Measurements from ENCODE around the gene FBXL13. TPM values are rescaled to one million over a fixed set of nuclear protein-coding genes. Genes with fewer than 3 reads are reported as not detected.
A peak's percentile ranks its signal among the peaks of the same experiment; 100 is the strongest.
"Not testable (repeated sequence)": the region's sequence is repeated elsewhere in the genome, so short reads cannot be mapped to it uniquely, and the experiment has no call there.

Gene FBXL13
- total and polyA plus RNA-seq, 8 donors, result 0.80 to 25.3 (median 6.0) TPM; not detected in 1

- no peaks in the 10 kb centered on the region for H3K36me3 ChIP-seq
- WGBS, 5 donors, result 40 to 49% (median 48%) methylated on average over 2 of the region's 2 CpGs
- intact Hi-C loops (cut with DNase I; ENCODE audit: low total_unique reads), result no loop called here
- no peaks in the 10 kb centered on the region for H3K9me3 ChIP-seq
- no peak overlapping the region for H3K27ac ChIP-seq
- TF ChIP-seq POLR2A (IDR thresholded peaks at IDR 0.05) (no peak), POLR2AphosphoS5 (IDR thresholded peaks at IDR 0.05) (no peak), CTCF (IDR thresholded peaks at IDR 0.05) (no peak), EP300 (IDR thresholded peaks at IDR 0.05) (no peak)
- H3K4me3 ChIP-seq, result no peak overlapping the region
- no peak for DNase-seq
- no peaks in the 10 kb centered on the region for H3K27me3 ChIP-seq
- H3K4me1 ChIP-seq, result peaks cover 0 to 4% (median 0%) of the 10 kb centered on the region in 4 donors
Observed at GRCh38 chr7:103059471-103059870, 15.1 kb downstream of the FBXL13 start.

- DNase-seq, result no peak
- Histone ChIP-seq H3K27me3 (no peaks in the 10 kb centered on the region), H3K4me3 (no peak overlapping the region), H3K27ac (no peak overlapping the region), H3K4me1 (peaks cover 0 to 4% (median 0%) of the 10 kb centered on the region in 4 donors), H3K9me3 (no peaks in the 10 kb centered on the region), H3K36me3 (no peaks in the 10 kb centered on the region)
- no peak for TF ChIP-seq EP300 (IDR thresholded peaks at IDR 0.05)
- TF ChIP-seq POLR2AphosphoS5 (IDR thresholded peaks at IDR 0.05), result no peak
- TF ChIP-seq POLR2A (IDR thresholded peaks at IDR 0.05), result no peak
- no peak for TF ChIP-seq CTCF (IDR thresholded peaks at IDR 0.05)
- intact Hi-C loops (cut with DNase I; ENCODE audit: low total_unique reads), result no loop called here
Observed at GRCh38 chr7:103058122-103058521, 16.5 kb downstream of the FBXL13 start.

GRCh38 chr7:103056006-103056405 is 18.6 kb downstream of the FBXL13 start:
- H3K9me3 ChIP-seq; H3K27ac ChIP-seq; H3K36me3 ChIP-seq; intact Hi-C loops (cut with DNase I; ENCODE audit: low total_unique reads); H3K27me3 ChIP-seq; H3K4me1 ChIP-seq; DNase-seq; H3K4me3 ChIP-seq: not testable (repeated sequence)
- 90 to 100% (median 92%) methylated on average over 1 of the region's 1 CpG for WGBS, 5 donors

- H3K9me3 ChIP-seq, result peaks cover 0 to 6% (median 0%) of the 10 kb centered on the region in 4 donors
- intact Hi-C loops (cut with DNase I; ENCODE audit: low total_unique reads), result no loop called here
- TF ChIP-seq POLR2AphosphoS5 (IDR thresholded peaks at IDR 0.05) (no peak), POLR2A (IDR thresholded peaks at IDR 0.05) (no peak)
- H3K27ac ChIP-seq, result no peak overlapping the region
- H3K36me3 ChIP-seq, result no peaks in the 10 kb centered on the region
- H3K27me3 ChIP-seq, result no peaks in the 10 kb centered on the region
- no peaks in the 10 kb centered on the region for H3K4me1 ChIP-seq
- DNase-seq, result no peak
- H3K4me3 ChIP-seq, result no peak overlapping the region
- 88 to 95% (median 93%) methylated on average over 6 of the region's 6 CpGs for WGBS, 5 donors
Observed at GRCh38 chr7:103051519-103051918, 23.1 kb downstream of the FBXL13 start.

GRCh38 chr7:103048833-103049232 is 25.8 kb downstream of the FBXL13 start:
- H3K9me3 ChIP-seq, result peaks cover 0 to 9% (median under 1%) of the 10 kb centered on the region in 4 donors
- no peaks in the 10 kb centered on the region for H3K36me3 ChIP-seq
- no peaks in the 10 kb centered on the region for H3K4me1 ChIP-seq
- no peak overlapping the region for H3K27ac ChIP-seq
- intact Hi-C loops (cut with DNase I; ENCODE audit: low total_unique reads), result no loop called here
- TF ChIP-seq EP300 (IDR thresholded peaks at IDR 0.05), result no peak
- TF ChIP-seq POLR2AphosphoS5 (IDR thresholded peaks at IDR 0.05), result no peak
- TF ChIP-seq CTCF (IDR thresholded peaks at IDR 0.05), result no peak
- TF ChIP-seq POLR2A (IDR thresholded peaks at IDR 0.05), result no peak
- H3K27me3 ChIP-seq, result no peaks in the 10 kb centered on the region
- DNase-seq, result no peak
- H3K4me3 ChIP-seq, result no peak overlapping the region
- 88 to 96% (median 92%) methylated on average over 2 of the region's 2 CpGs for WGBS, 5 donors

- H3K27ac ChIP-seq; DNase-seq; H3K4me3 ChIP-seq; H3K36me3 ChIP-seq; intact Hi-C loops (cut with DNase I; ENCODE audit: low total_unique reads); H3K27me3 ChIP-seq: not testable (repeated sequence)
- WGBS, 5 donors, result 69 to 90% (median 81%) methylated on average over 1 of the region's 1 CpG
- peaks cover 0 to 13% (median 3%) of the 10 kb centered on the region in 4 donors for H3K4me1 ChIP-seq
- peaks cover 0 to 10% (median 4%) of the 10 kb centered on the region in 4 donors for H3K9me3 ChIP-seq
Observed at GRCh38 chr7:103041815-103042214, 32.8 kb downstream of the FBXL13 start.

- peak; percentile 53 to 80 for DNase-seq
- H3K27me3 ChIP-seq; intact Hi-C loops (cut with DNase I; ENCODE audit: low total_unique reads); H3K4me3 ChIP-seq; H3K36me3 ChIP-seq; H3K9me3 ChIP-seq: not testable (repeated sequence)
- 65 to 74% (median 69%) methylated on average over 20 of the region's 20 CpGs for WGBS, 5 donors
- peak overlapping the region in 1 of 5 donors; percentile 55 for H3K27ac ChIP-seq
- peaks cover 0 to 13% (median 3%) of the 10 kb centered on the region in 4 donors for H3K4me1 ChIP-seq
Observed at GRCh38 chr7:103037823-103038739, 36.5 kb downstream of the FBXL13 start.
